SHP77 (cell line): Measurements from ENCODE around the gene ENTPD6.

Source experiments
- DNase-seq, 2 experiments: peaks; one replicate each; lab custom pipeline; 2025; lab: John Stamatoyannopoulos, UW

ENTPD6 gene

GRCh38 chr20:25209400-25209799 is 13.9 kb downstream of the ENTPD6 start:
- no peak for DNase-seq

GRCh38 chr20:25209911-25210310 is 14.4 kb downstream of the ENTPD6 start:
- no peak for DNase-seq

GRCh38 chr20:25211273-25211672 is 15.8 kb downstream of the ENTPD6 start:
- no peak for DNase-seq

GRCh38 chr20:25212242-25212641 is 16.7 kb downstream of the ENTPD6 start:
- no peak for DNase-seq

- no peak for DNase-seq
These were observed 18.3 kb downstream of the ENTPD6 start for GRCh38 chr20:25213566-25214425.

DNA sequence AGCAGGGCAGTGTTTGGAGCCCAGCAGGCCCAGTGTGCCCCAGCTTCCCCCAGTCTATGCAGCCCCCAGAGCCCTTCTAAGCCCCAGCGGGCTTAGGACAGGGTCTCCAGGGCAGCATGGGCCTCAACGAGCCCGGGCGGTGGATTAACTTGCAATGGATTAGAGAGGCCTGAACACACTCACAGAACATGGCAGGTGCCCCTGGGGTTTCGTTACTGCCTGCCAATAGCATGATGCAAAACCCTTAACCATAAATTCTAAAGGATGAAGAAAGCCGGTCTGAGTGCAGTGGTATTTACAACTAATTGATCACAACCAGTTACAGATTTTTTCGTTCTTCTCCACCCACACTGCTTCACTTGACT is 18.9 kb downstream of the ENTPD6 start:
- no peak for DNase-seq

DNA sequence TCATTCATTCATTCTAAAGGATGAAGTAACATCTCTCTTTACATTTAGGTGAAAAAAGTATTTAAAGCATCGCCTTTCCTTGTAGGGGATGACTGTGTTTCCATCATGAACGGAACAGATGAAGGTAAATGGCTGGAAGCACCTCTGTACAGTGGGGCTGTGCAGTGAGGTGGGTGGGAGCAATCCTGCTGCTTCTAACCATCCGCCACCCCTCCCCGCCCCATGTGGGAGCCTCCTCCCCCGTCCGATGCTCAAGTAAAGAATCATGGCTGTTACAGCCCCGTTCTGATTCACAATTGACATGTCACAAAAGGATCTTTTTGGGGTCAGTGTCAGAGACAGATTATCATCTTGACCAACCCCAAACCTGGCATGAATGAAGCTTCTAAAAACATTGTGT is 19.3 kb downstream of the ENTPD6 start:
- DNase-seq = no peak

- no peak for DNase-seq
These were observed 20.0 kb downstream of the ENTPD6 start for GRCh38 chr20:25215521-25215920.

DNA sequence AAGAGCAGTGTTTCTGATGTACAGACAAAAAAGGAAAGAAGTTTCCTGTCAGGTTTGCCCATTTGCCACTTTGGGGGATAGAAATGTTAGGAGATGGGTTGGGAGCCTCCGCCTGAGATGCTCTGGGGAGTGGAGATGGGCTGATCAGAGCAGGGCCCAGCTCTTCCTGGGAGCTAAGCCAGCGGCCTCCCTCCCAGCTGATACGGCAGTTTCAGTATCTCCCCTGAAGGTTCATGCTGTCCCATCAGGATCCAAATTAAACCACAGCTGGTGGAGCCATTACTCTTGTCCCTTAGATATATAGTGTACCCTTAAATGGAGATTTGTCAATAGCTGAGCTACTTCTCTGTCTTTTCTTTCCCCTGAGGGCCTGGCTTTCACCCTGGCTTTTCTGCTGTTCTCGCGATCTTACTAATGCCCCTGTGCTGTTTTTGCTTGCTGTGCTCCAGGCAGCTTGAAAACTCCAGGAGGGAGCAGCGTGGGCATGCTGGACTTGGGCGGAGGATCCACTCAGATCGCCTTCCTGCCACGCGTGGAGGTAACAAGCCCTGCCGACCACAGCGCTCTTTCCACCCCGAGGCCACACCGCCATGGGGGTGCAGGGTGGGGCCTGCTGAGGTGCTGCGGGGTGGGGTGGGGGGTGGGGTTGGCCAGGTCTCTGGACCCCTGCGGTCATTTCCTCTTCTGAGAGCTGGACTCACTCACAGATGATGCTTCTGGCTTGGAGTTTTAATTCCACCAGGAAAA is 20.9 kb downstream of the ENTPD6 start:
- no peak for DNase-seq

DNA sequence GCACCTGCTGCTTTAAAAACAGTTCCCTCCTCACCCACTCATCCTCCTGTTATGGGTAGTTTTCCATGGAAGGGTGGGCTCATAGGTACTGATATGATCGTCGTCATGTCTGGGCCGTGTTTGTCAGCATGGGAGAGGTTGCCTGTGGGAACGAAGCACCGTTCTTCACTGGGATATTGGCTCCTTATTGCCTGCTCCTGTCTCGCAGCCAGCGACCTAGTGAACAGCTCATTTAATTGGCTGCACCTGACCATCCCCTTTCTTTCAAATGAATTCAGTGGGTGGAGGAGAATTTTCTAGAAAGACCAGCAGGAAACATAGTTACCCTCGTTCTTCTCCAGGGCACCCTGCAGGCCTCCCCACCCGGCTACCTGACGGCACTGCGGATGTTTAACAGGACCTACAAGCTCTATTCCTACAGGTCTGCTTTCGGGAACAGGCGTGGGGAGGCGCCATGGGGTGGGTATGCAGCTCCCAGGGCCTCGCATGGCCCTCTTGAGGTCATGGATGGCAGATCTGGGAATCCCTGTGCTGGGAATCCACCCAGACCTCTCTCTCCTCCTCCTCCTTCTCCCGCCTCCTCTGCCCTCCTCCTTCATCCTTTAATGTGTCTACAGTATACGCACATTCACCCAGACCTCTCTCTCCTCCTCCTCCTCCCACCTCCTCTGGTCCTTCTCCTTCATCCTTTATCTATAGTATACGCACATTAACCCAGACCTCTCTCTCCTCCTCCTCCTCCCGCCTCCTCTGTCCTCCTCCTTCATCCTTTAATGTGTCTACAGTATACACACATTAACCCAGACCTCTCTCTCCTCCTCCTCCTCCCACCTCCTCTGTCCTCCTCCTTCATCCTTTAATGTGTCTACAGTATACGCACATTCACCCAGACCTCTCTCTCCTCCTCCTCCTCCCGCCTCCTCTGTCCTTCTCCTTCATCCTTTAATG is 21.9 kb downstream of the ENTPD6 start:
- DNase-seq = no peak

- no peak for DNase-seq
These were observed 22.6 kb downstream of the ENTPD6 start for GRCh38 chr20:25218109-25218486.

GRCh38 chr20:25218492-25218891 is 23.0 kb downstream of the ENTPD6 start:
- DNase-seq = no peak

DNA sequence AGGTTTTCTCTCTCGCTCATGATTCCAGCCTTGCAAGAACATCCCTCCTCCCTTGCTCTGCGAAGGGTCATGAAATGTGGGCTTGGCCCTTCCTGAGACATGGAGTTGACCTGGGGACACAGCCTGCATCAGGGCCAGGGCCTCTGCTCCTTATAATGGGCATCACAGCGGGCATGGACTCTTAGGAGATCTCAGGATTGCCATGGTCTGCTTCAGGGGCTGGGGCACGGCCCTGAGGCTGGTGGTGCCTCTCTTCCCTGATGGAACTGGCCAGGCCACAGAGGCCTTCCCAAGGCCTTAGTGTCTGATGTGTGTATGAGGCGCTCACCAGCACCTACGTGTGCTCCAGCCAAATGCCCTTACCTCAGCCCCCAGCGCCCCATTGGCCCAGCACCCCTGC is 23.9 kb downstream of the ENTPD6 start:
- DNase-seq = no peak

- no peak for DNase-seq
These were observed 24.7 kb downstream of the ENTPD6 start for GRCh38 chr20:25220021-25220730.

DNA sequence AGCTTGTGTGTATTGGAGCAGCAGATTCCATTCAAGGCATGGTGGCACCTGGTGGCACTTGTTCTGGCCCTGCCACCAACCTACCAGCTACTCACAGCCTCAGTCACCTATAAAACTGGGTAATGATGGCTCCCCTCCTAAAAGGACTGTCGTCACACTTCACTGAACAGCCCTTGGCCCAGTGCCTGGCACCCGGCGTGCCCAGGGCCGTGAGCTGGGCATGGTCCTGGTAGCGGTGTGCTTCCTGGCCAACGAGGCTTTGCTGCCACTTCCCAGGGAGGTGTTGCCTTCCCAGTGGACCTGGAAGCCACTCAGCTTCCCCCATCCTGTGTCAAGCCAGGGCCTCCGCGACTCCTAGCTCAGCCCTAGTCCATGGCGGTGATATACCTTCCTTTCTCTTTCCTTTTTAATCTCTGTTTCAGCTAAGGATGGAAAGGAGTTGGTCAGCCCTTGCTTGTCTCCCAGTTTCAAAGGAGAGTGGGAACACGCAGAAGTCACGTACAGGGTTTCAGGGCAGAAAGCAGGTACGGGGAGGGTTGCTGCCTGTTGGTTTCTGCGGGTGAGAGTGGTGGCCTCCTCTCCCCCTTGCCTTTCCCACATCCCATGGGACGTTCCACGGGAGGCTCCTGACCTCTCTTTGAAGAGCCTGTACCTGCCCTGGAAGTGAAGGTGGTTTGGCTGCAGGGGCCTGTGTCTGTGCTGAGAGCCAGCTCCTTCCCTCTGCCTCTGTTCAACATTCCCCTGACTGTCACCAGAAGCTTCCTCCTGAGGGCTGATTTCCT is 25.5 kb downstream of the ENTPD6 start:
- DNase-seq = no peak

DNA sequence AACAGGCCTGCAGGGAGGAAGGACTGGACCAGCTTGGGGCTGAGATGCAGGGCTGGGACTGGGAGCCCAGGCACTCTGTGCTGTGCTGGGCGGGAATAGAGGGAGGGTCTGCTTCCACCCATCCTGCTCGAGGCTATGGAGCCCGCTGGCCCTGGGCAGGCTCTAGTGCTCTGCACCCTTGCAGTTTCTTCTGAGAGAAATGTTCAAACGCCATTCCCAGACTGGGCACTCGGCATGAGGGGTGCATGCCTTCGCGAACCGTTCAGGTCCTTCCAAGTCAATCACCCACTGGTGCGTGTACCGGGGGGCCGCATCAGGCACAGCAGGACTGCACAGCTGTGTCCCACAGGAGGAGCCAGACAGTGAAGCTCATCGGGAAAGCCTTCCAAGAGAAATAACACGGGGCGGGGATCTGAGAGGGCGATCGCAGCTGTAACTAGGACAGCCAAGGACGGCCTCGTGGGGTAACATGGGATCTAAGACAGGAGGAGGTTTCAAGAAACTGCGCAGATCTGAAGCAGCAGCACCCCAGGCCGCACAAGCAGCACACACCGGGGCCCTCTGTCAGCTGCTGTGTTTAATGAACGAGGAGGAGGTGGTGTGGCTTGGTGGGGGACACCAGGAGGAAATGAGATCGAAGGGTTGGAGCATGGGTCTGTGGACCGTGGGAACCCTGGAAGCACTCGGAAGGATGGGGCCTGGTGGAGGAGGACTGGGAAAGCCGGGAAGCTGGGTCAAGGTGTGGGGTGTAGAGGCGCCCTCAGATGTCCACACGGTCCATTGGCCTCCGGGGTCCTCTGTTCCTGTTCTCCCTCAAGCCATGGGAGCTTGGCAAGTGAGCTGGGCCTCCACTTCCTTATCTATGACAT is 26.3 kb downstream of the ENTPD6 start:
- DNase-seq = no peak

DNA sequence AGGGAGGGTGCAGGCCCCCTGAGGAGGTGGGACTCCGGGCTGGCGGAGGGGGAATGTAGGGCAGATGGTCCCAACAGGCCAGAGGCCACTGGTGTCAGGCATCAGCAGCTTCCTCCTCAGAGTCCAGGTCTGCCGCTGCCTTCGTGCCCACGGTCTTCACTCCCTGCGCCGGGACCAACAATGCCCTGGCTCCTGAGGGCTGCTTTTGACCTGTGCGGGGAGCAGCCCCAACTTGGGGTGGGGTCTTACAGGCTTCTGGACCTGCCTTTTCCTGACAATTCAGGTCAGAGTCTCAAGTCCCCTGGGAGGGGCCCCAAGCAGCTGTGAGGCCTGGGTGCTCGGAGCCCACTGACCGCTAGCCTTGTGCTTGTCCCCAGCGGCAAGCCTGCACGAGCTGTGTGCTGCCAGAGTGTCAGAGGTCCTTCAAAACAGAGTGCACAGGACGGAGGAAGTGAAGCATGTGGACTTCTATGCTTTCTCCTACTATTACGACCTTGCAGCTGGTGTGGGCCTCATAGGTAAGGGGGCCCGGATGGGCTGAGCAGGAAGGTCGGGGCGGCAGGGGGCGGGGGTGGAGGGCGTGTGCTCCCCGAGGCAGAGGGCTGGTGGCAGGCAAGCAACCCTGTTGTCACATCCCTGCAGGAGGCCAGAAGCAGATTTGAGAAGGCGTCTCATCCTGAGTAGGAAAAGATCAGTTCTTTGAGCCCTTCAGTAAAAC is 27.1 kb downstream of the ENTPD6 start:
- DNase-seq = no peak

GRCh38 chr20:25223179-25223661 is 27.7 kb downstream of the ENTPD6 start:
- no peak for DNase-seq
